CD1c-positive myeloid dendritic cell (primary cell): ENCODE results near the gene MKNK1.
A peak's percentile ranks its signal among the peaks of the same experiment; 100 is the strongest.

Experiments
- DNase-seq: peaks from one replicate; pipeline ENCODE4 v3.0.0-alpha.2; 2016; ENCODE audit errors: extremely low spot score

MKNK1 gene

DNA sequence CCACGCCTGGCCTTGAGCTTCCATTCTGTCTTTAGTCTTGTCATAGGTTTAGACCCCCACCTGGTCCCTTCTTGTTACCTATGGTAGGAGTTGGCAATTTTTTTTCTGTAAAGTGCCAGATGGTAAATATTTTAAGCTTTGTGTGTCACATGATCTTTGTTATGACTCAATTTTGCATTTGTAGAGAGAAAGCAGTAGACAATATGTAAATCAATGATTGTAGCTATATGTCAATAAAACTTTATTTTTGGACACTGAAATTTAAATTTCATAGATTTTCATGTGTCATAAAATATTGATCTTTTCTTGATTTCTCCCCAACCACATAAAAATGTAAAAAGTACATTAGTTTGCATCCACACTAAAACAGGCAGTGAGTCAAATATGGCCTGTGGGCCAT is 8.0 kb downstream of the MKNK1 start:
- no peak for DNase-seq

DNA sequence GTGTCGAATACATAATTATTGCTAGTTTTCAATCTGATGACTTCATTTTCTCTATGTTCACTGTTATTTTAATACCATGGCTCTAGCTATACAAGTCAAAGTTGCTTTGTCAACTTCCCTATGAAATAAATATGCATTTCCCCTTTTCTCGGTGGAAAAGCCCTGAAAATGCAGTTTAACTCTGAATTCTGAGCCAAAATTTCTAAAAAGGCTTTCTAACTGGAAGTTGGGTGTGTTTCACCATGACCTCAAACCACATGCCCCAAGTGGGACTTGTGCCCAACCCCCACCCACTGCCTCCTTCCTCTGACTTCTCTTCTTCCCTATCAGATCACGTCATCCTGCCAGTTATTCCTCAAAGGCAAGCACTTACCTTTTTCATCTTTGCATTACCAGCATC is 8.9 kb downstream of the MKNK1 start:
- peak; percentile 96 for DNase-seq

DNA sequence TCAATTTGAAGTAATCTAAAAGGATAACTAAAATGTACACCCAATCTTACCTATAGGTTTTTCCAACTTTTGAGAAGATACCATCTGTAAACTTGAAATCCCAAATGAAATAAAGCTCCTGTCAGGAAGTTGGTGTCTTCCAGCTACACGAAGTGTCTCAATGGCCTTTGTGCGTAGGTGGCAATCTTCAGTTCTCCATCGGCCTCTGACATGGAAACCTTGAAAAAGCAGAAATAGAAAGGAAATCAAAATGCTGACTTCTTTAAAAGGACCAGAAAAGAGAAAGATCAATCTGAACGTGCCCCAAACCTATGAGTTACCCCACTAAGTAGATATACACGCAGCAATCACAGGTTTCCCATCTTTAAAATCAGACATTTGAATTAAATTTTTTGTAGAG is 10.0 kb downstream of the MKNK1 start:
- DNase-seq = peak; percentile 96

DNA sequence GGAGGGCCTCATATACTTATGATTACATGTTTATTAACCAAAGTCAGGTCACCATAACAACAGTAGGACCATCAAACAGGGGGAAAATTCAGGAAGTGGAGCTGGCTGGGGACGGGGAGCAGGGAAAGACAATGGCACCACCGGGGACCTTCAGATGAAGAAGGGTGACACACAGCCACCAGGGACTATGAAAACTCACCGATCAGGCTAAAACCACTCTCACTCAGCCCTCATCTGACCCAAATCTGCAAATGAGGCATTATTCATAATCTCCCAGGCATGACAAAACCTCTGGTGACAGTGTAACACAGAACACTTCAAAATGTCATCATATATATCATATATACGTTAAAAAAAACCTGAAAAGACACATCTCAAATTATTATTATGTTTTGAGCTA is 11.2 kb downstream of the MKNK1 start:
- peak; percentile 17 for DNase-seq

DNA sequence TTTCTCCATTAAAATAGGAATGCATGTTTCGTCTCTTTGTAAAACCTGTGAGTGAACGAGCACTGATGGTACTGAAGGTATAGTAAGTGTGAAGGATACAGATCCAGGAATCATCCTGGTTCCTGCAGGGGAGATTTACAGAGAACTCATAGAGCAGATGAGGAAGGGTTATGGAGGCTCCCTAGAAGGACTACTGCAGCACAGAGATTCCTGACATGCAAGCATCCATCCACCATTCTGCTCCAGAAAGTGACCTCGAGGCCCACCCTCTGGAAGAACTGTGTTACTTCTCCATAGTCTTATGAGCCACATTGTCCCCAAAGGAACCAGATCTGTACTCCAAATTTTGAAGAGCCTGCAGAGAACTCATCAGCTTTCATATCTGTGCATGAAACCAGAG is 14.5 kb downstream of the MKNK1 start:
- no peak for DNase-seq

DNA sequence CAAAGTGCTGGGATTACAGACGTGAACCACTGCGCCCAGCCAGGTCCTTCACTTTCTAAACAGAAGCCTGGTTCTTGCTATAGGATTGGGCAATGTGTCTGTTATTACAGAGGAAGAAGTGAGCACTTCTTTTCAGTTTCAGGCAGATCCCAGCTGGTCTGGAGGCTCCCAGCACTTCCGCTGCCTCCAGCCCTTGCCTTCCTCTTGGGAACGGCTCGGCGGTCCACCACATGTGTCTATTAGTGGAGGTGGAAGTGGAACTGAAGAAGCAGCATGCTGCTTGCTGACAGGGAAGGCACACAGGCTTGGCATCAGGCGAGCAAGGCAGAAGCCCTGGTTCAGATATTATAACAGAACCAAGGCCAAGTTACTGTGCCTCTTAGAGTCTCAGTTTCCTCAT is 17.0 kb downstream of the MKNK1 start:
- DNase-seq = peak; percentile 92

DNA sequence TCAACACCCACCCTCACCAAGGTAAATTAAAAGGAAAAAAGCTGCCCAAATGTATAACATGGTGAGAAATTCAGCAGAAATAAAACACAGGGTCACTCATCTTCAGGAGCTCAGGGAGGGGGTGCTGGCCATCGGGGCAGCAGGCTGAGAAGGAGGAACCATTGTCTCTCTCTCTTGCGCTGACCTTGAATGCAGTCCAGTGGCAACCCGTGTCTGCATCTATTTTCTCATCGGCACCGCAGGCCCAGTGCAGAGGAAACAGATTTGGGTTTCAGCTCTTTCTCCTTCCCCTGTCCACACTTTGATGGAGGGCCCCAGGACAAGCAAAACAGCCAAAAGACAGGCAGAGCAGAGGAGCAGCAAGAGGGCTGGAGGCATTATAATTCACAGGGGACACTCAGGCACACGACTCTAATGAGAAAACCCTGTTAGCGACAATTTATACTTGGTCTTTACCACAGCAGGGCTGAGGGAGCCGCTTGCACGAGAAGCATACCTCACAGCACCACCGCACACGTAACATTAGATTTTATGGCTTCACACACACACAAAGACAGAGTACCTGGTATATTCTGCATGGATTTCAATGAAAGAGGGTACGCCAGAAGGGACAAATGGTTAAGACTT is 18.6 kb downstream of the MKNK1 start:
- DNase-seq = no peak

DNA sequence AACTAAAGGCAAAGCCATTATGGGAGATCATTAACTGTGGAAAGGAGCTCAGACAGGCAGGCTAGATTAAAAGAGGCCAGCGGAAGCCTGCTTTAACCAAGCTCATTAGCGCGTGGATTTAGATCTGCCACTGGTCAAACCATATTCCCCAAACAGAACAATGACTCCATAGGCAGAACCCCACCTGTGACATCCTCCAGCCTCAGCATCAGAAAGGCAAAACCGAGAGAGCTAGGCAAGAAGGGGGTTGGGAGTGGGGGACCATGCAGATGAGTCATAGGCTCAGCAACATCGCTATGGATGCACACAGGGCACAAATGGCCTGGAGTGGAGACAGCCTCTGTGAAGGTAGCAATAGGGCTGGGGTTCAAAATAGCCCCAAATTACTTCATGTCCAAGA is 20.6 kb downstream of the MKNK1 start:
- DNase-seq = no peak

DNA sequence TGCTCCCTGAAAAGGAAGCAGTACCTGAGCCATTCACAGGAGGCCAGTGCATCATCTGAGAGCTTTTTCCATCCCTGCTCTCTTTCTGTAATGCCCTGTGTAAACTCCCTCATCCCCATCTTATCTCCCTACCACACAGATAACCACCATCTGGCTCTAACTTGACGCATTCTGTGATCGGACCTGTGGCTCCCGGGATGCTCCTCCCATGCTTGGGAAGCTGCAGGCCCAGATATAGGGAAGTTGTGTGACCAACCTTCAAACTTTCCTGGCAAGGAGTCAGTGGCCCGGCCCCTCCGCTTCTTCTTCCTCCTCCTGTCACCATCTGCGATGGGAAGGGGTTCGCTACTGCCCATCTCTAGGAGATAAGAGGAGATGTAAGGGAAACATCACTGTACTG is 21.1 kb downstream of the MKNK1 start:
- DNase-seq = peak; percentile 41

DNA sequence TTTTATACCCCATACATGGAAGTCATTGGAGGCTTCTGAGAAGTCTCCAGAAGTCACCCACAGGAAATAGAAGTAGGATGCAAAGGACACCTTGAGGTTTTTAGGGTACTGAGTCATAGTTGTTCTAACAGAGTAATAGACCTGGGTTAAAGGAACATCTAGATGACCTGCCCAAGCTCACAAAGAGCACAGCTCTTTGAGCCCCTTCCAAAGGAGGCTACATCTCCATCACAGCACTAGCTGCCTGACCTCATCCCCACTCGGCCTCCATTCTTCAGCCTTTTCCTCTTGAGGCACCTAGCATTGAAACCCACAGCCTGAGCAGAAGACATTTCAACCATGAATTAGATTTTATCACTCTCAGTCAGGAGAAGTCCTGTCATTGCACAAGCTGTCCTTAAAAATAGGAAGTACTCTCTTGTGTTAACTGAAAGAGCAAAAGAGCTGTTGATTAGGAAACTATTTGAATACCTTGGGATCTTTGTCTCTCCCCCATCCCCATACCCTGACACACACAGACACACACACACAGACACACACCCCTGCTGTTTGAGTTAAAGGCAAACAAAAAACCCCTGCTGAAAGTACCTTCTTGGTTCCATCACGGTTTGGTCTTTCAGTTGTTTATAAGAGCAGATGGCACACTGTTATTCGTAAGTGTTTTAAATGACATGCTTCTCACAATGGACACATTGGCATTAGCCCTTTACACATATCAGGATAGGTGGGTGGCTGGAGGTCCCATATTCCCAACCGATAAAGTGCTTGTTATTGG is 22.2 kb downstream of the MKNK1 start:
- DNase-seq = peak; percentile 75

DNA sequence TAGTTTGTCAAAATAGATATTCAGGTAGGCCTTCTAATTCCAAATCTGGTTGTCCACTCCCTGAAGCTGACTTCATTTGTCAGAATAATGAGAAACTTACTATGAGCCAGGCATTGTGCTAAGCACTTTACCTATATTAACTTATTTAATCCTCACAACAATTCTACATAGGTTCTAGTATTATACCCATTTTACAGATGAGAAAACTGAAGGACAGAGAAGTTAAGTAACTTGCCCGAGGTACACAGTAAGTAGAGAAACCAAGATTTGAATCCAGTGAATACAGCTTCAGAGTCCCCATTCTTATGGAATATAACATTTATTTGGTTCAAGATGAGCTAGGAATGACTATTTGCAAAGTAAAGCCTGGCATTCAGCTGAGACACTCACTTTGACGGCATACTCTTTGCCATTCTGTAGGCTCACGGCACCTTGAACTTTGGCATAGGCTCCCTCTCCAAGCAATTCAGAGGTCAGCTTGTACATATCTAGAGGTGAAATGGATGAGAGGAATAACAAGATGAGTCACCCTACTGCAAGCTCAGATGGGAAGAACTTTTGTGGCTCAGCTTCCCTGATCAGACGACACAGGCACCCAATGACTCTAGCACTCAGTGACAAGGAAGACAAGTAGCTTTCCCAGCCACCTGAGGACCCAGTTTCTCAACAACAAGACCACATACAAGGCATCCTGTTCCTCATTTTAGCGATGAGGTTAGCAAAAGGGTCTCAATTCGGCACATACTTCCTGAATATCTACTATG is 23.7 kb downstream of the MKNK1 start:
- DNase-seq = peak; percentile 60

DNA sequence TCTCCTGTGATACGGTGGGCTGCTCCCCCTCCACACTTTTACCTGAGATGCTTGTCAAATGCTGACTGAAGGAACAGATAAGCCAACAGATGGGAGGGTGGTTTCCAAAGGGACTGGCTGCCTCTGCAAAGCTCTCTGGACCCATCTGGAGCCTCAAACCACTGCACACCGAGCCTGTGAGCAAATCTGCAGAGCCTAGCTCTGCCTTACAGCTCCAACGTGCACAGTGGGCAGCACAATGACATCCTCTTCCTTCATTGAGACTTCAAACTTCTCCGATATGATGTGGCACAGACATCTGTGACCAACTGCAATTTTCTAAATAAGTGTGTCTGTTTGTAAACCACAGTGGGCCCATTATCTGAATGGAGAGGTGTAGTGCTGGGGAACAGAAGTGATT is 26.4 kb downstream of the MKNK1 start:
- no peak for DNase-seq

DNA sequence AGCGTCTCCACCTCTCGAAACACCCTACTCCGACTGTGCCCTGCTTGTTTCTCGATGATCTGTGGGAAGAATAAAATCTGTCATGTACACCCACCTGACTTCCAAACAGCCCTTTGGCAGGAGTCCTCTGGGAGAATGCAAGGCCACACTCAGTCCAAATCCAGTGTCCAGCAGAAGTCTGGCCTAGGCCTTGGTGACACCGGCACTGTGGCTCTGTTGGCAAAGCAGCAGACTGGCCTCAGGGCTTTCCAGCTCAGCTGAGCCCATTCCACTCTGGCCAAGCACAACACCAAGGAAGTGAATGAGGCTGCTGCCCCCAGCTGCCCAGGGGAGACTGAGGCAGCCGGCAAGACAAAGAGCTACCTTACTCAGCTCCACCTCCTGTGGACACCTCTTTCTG is 27.5 kb downstream of the MKNK1 start:
- DNase-seq = no peak

DNA sequence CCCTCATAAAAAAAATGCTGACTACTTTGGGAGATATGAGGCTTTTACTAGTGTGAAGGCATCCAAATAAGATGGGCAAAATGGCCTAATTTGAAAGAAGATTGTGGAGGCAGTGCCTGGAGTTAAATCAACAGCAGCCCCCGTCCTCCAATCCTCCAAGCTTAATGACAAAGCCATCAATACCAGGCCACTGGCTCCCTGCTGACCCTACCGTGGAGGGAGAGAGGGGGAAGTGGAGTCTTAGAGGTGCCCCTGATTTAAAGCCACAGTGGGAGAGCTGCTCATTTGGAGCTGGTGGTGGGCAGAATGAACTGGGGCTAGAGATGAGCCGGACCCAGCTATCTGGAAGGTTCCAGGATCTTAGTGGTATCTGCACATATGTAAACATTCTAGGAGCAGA is 28.3 kb downstream of the MKNK1 start:
- DNase-seq = no peak

DNA sequence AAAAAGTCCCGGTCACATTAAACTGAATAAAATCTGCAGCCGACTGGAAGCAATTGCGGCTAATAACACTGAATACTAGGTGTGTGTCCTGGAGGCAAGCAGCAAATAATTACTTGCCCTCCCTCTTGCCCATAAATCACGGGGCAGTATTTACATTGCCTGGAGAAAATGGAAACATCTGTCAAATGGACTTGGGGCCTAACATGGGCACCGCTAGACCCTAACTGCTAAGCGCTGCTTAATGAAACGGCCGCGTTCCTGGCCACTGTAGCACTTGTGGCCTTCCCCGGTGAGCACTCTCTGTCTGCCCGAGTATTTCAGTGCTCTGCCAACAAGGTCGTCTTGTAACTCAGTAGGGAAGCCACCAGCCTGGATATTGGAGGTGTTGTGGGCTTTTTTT is 28.8 kb downstream of the MKNK1 start:
- DNase-seq = no peak

DNA sequence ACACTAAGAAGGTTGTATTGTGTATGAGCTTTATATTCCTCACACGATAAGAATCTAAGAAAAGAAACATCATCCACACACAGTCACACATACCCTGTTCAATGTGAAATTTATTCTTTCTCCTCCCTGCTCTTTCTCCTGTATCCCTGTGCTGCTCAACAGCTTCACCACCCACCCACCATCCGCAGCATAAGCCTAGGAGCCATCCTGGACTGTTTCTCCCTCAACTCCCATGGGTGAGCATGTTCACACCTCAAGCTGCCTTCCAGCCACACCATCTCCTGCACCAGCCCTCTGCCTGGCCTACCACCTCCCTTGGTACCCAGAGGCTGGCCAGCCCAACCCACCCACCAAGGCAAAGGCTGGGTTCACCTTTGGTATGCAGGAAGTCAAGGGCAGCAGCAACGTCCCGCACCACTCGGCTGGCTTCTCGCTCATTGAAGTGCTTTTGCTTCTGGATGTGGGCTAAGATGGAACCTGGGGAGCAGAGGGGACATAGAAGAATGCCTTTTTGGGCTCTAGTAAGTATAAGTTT is 32.3 kb downstream of the MKNK1 start:
- no peak for DNase-seq

DNA sequence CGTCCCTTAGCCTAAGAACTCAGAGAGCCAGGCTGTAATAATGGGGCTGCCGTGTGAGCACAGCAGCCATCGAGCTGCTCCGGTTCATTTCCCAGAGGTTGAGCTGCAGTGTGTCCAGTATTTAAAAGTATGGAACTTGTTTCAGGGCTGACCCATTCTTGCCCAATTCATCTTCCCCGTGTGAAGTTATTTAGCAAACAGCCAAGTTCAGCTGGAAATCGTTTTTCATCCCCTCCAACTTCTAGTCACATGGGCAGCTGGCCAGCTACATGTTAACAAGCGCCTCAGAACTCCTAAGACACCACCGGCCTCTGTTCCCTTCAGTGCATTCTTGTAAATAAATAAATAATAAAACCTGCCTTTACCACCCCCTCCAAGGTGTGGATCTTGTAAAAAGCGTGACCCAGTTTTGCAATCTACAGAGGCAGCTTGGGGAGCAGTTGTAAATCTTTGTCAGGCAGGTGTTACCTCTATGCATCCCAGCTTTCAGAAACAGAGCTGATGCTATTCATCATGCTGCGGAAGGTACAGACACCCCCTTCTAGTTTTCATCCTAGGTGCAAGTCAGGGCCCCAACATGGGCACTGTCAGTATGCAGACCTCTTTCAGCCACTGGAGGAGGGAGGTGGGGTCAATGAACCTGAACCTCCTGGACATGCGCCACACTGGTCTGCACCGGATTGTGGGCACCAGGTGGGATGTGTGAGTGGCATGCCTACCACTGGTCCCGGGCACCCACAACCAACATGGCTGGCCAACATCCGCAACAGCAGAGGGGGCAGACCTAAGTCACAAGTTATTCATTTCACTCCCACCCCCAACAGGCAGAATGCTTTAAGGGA is 34.0 kb downstream of the MKNK1 start:
- no peak for DNase-seq

DNA sequence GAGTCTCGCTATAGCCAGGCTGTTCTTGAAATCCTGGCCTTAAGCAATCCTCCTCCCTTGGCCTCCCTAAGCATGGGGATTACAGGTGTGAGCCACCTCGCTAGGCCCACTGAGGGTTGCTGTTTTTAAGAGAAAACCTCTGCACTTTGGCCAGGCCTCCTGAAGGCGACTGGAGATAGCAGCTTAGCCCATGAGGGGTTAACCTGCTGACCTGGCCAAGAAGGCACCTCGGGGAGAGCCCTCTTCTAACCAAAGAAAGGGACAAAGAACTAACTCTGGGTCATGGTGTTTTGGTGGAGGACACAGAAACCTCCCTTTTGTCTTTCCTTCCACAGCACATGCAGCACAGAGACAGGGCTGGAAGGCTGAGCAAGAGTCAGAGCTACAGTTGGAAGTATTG is 35.0 kb downstream of the MKNK1 start:
- no peak for DNase-seq

DNA sequence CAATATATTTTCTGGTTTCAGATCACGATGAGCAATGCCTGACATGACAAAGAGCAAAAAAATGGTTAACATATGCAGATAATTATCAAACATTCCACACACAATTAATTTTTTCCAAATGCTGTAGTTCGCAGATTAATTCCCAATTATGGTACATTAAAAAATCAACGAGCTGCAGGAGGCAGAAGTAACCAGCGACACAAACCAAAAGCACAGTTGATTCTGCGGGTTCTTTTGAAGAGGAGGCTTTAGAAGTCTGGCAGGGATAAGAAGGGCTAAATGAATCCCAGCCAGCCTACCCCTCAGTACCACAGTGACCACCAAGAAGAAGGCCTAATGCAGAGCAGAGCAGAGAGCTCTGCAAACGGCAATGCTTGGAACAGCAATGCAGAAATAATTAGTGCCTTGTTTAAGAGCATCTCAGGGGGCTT is 35.6 kb downstream of the MKNK1 start:
- DNase-seq = no peak

DNA sequence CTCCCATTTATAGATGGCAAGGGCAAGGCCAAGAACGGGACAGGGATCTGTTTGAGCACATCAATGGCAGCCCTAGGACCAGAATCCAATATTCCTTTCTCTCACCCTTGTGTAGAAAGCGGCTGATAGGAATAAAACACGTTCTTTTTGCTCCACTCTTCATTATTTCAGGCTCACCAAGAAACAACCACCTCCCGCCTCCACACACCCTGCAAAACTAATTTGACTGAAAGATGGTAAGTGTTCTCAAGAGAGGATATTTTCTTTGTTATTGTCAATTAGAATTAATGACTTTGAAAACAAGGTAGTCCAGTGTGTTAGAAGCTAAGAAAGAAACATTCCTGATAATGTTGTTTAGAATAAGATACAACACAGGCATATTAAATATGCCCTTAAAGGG is 40.7 kb downstream of the MKNK1 start:
- no peak for DNase-seq

DNA sequence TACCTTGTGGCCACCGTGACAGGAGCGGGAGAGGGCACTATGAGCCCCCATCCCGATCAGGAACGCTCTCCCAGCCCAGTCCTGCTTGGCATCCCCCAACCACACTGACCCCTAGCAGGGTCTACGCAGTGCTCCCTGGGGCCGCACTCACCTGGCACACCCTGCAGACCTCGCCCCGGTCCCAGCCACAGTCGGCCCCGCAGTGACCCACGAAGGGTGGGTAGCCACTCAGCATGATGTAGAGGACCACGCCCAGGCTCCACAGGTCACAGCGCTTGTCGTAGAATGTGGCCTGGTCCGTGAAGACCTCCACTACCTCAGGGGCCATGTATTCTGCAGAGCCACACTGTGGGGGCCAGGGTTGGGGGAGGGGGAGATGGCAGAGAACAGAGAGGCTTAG is 41.6 kb downstream of the MKNK1 start:
- no peak for DNase-seq

DNA sequence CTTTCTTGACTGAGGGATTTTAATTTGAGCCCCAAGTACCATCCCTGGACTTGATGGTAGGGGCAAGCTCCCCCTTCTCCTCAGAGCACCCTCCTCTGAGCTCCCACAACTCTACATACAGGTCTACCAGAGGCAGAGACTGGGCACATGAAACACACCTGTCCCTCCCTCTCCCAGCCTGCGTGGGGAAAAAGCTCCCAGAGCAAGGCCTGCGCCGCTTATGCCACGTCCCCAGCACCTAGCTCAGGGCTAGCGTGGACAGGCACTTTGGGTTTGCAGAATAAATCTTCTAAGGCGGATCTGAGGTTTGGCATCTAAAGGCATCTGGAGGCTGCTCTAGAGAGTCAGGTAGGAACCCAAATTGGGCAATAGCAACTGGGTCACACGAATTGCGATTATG is 45.1 kb downstream of the MKNK1 start:
- no peak for DNase-seq
